H1 (cell line): ENCODE data around the gene PRPF6. TPM values are rescaled to one million over a fixed set of nuclear protein-coding genes. Genes with fewer than 3 reads are reported as not detected.

Experiments
- ASH2L ChIP-seq: fragments of 200-600, 300-600 bp; sonication (generic); IDR thresholded peaks from one replicate; pipeline ENCODE4 v1.7.1; 2017; ENCODE audit warnings: low read length
- HDAC2 ChIP-seq, 2 experiments: fragments of 300-600 bp in 1 of 2; sonication (generic) in 1 of 2; IDR thresholded peaks; 2 replicates each; pipeline ENCODE4 v1.6.1; 2011 to 2012; ENCODE audit warnings: low read depth in 2 of 2, low read length in 2 of 2, mild to moderate bottlenecking in 2 of 2, moderate library complexity in 2 of 2, borderline replicate concordance in 1 of 2, inconsistent platforms in 1 of 2
- KDM1A ChIP-seq: fragments of 200-600, 300-600 bp; sonication (generic); IDR thresholded peaks from 2 replicates; pipeline ENCODE4 v1.7.1; 2016; ENCODE audit warnings: mild to moderate bottlenecking, low read length, borderline replicate concordance
- TAF7 ChIP-seq: optimal IDR thresholded peaks from 2 replicates; pipeline ENCODE3; 2011; ENCODE audit warnings: low read depth, mild to moderate bottlenecking, inconsistent platforms, low read length, moderate library complexity, borderline replicate concordance
- polyA plus RNA-seq, 7 experiments: library from polyadenylated mRNA; depleted of rRNA in 3 of 7; stranded (reverse) in 5 of 7; unstranded in 2 of 7; fragments of >200 nt in 5 of 7; fragments of 200-250 nt in 2 of 7; gene quantifications; 1 replicate in 5 of 7; 2 replicates in 1 of 7; 4 replicates in 1 of 7; pipeline versions ENCODE4 v1.2.1 to v1.2.3, GENCODE V29; 2011 to 2013; ENCODE audit warnings: missing spikeins in 2 of 7, mixed read lengths in 2 of 7
- total RNA-seq: library from RNA; stranded (reverse); fragmentation: NEBNext Ultra II Directional; extraction: Animal tissue kit (Norgen Biotek cat#: 25700); gene quantifications from 2 replicates; pipeline ENCODE4 v1.2.1, GENCODE V29; 2021

The PRPF6 gene
- total and polyA plus RNA-seq, 2 of the 8 experiments (the other 6 are each of a cell fraction or from before 2014, with no cell fraction given): 27.9 to 76.9 TPM

GRCh38 chr20:64038565-64039292 is 57.8 kb downstream of the PRPF6 start (continued):
- TF ChIP-seq TAF7 (no peak), HDAC2 (IDR thresholded peaks at IDR 0.05; ENCODE audit: borderline replicate concordance in 1 of 2, low read depth in 2 of 2, low read length in 2 of 2) (no peak), KDM1A (no peak), ASH2L (peak; percentile 47)
- TF ChIP-seq, all 59 proteins: peak for 13
